GM18505 (cell line): ENCODE results near the gene ETV6.

Experiments
- ATAC-seq: cut with Tn5 transposase; IDR thresholded peaks from one replicate; pipeline ENCODE4 v1.9.1; 2021; ENCODE audit not compliant: unreplicated experiment
- POLR2A ChIP-seq: IDR thresholded peaks from 4 replicates; pipeline ENCODE4 v1.6.1; 2011; ENCODE audit warnings: borderline replicate concordance; ENCODE audit not compliant: insufficient read depth, insufficient read length; ENCODE audit errors: extremely low read depth

The ETV6 gene

DNA sequence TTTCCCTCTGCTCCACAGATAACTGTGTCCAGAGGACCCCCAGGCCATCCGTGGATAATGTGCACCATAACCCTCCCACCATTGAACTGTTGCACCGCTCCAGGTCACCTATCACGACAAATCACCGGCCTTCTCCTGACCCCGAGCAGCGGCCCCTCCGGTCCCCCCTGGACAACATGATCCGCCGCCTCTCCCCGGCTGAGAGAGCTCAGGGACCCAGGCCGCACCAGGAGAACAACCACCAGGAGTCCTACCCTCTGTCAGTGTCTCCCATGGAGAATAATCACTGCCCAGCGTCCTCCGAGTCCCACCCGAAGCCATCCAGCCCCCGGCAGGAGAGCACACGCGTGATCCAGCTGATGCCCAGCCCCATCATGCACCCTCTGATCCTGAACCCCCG is 219.9 kb downstream of the ETV6 start:
- no peak for ATAC-seq
- no peak for TF ChIP-seq POLR2A

- no peak for TF ChIP-seq POLR2A
- ATAC-seq = no peak
Measured at GRCh38 chr12:11870041-11870451, 220.6 kb downstream of the ETV6 start.

DNA sequence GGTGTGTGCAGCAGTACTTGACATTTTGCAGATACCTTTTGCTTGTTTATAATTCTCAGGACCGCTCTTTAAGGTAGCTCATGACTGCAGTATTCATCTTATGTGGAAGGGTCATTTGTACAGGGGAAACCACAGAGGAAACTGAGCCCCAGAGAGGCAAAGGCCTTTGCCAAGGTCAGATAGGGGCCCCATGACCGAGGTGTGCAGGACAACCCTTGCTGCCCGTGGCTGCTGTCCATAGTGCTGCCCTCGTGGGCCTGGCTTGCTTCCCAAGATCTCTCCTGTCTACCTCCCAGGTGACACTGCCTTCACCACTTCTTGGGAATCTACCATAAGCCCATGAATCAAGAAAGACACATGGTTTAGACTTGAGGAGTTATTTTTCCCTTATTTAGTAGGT is 222.6 kb downstream of the ETV6 start:
- no peak for TF ChIP-seq POLR2A
- no peak for ATAC-seq

- no peak for TF ChIP-seq POLR2A
- no peak for ATAC-seq
Measured at GRCh38 chr12:11875414-11875935, 226.0 kb downstream of the ETV6 start.

GRCh38 chr12:11876307-11876706 is 226.8 kb downstream of the ETV6 start:
- no peak for TF ChIP-seq POLR2A
- ATAC-seq = no peak

- no peak for TF ChIP-seq POLR2A
- no peak for ATAC-seq
Measured at GRCh38 chr12:11877102-11877826, 227.8 kb downstream of the ETV6 start.

DNA sequence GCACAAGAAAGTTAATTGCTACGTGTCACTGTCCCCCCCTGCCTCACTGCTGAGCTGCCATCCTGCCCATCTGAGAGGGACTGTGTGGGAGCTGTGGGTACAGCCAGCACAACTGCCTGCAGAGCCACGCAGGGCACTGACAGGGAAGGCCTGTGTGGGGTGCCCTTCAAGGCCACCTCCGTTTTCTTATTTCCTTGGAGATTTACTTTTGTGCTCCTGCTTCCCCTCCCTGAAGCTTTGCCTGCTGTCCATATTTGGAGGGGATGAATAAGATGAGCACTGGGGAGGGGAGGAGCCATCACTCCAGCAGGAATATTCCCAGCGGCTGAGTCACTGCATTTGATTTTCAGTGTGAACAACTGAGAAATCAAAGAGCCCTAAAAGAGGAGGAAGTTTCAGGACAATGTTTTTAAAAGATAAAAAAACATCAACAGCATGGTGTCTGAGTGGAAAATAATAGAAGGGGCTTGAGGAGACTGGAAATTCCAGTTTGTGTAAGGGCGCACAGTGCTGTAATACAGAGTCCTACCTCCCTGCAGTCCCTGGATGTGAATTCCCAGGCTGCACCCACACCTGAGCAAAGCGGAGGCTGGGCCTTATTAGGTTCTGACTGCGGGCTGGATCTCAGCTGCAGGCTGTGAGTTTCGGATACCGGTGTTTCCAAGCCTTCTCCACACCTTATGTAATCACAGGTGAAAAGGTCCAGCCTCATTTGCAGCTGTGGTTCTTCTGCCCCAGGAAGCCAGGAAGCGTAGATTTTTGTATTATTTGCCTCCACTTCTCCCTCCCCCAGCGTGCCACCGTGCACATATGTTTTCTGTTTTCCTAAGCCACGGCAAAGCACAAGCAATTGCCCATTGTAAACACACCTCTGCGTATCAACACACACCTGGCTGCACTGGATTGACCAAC is 228.7 kb downstream of the ETV6 start:
- no peak for ATAC-seq
- TF ChIP-seq POLR2A = no peak

DNA sequence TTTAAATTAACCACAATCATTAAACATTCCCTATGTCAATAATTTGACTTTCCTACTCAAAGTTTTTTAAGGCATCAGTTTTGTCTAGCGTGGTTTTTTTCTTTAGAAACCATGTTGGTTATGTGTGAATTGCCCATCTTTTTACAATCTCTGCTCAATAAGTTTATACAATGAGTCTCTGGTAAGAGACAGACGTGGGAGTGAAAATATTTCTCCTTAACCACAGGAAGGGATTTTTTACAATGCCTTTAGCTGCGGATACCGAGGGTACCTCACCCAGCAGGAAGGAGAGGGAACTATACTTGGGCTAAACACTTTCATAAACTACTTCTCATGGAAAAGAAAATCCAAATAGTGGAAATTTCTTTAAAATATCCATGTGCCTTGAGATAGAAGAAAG is 229.8 kb downstream of the ETV6 start:
- TF ChIP-seq POLR2A = no peak
- ATAC-seq = no peak

GRCh38 chr12:11880381-11880780 is 230.9 kb downstream of the ETV6 start:
- no peak for ATAC-seq
- TF ChIP-seq POLR2A = no peak

DNA sequence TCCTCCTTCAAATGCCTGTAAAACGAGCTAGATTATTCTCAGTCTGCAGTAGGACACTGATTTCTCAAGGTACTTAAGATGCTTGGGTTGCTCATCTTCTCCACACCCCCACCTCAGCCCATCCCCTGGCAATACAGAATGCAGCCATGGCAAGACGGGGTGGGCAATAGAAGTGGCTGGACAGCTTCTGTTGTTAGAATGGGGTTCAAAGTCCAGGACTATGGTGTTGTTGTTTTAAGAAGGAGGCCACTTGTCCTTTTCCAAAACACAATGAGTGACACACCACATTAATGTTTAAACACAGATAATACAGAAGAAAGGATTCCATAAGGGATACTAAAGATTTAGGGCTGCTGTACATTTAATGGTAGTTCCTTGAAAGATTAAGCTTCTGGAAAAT is 232.4 kb downstream of the ETV6 start:
- no peak for ATAC-seq
- TF ChIP-seq POLR2A = no peak

GRCh38 chr12:11882301-11883019 is 233.0 kb downstream of the ETV6 start:
- ATAC-seq = no peak

DNA sequence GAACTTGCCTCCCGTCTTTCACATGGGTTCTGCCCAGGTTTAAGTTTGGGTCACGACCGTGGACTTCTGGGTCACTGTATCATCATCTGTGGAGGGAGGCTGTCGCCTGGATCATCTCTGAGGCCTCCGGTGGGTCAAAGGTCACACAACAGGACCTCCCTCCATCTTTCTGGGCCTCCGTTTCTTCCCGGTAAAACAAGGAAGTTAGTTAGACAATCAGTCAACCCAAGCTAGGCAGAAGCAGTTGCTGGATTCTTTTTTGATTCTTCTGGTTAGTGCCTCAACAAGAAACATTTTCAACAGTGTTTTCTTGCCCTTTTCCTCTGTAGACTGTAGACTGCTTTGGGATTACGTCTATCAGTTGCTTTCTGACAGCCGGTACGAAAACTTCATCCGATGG is 234.6 kb downstream of the ETV6 start:
- TF ChIP-seq POLR2A = no peak
- no peak for ATAC-seq

More at GRCh38 chr12:11882301-11883019, 233.0 kb downstream of the ETV6 start:
- no peak for TF ChIP-seq POLR2A

- no peak for TF ChIP-seq POLR2A
- ATAC-seq = no peak
Measured at GRCh38 chr12:11884706-11885105, 235.2 kb downstream of the ETV6 start.

DNA sequence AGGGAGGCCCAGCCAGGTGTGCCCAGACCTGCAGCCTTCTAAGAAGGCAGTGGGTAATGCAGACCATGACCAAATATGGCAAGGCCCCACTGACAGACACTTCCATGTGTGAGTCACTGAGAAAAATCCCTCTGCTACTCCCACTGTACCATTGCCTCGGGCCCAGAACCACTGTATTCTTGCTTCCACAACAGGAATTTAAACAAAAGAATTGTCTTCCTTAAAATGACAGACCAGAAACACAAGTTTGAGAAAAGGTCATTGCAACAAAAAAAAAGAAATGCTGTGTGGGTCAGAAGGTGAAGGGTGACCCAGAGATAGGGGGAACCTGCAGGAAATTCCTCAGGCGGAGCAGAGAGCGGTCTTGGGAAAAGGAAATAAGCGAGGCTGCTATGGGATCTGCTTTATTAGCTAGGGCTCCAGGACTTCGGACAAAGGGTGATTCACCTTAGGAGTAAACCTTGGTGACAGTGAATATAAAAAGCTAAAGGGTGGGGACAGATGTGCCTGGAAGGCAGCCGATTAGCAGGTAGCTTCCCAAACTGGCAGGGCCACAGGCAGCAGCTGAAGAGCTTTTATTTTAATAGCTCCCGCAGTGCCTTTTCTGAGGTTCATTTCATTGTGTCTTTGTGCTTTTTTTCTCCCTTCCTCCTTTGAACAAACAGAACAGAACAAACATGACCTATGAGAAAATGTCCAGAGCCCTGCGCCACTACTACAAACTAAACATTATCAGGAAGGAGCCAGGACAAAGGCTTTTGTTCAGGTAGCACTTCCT is 236.0 kb downstream of the ETV6 start:
- no peak for ATAC-seq
- no peak for TF ChIP-seq POLR2A
